Activated CD4-positive, alpha-beta memory T cell treated with anti-CD3 and anti-CD28 coated beads for 36 hours (primary cell): ENCODE results near the gene WDR27. TPM values are rescaled to one million over a fixed set of nuclear protein-coding genes. Genes with fewer than 3 reads are reported as not detected.

Source experiments
- CTCF ChIA-PET: fragments of 350-600 bp; sonication (Branson Sonifier 250); formaldehyde crosslinking; loops from one replicate; lab custom pipeline; 2021; ENCODE audit warnings: antibody characterized with exemption, inconsistent platforms; lab: Charles Lee
- POLR2A ChIA-PET: fragments of 350-600 bp; sonication (Branson Sonifier 250); formaldehyde crosslinking; loops from one replicate; lab custom pipeline; 2021; ENCODE audit warnings: antibody characterized with exemption; lab: Charles Lee
- DNase-seq: peaks from one replicate; pipeline ENCODE4 v3.0.0-alpha.2; 2020
- H3K27ac Mint-ChIP-seq: one replicate; pipeline ENCODE4 v1.8.0; 2021; ENCODE audit warnings: mixed read lengths
- H3K27me3 Mint-ChIP-seq: one replicate; pipeline ENCODE4 v1.8.0; 2021; ENCODE audit warnings: mixed read lengths
- H3K36me3 Mint-ChIP-seq: one replicate; pipeline ENCODE4 v1.8.0; 2021; ENCODE audit warnings: mixed read lengths
- H3K4me1 Mint-ChIP-seq: one replicate; pipeline ENCODE4 v1.8.0; 2021; ENCODE audit warnings: low read depth, mixed read lengths
- H3K4me3 Mint-ChIP-seq: one replicate; pipeline ENCODE4 v1.8.0; 2021; ENCODE audit warnings: mild to moderate bottlenecking, mixed read lengths
- H3K9me3 Mint-ChIP-seq: one replicate; pipeline ENCODE4 v1.8.0; 2021; ENCODE audit warnings: mixed read lengths
- intact Hi-C: fragments of 100-400 bp; cut with micrococcal nuclease; formaldehyde crosslinking; loops from one replicate; pipeline ENCODE4 v1.15.1; 2023
- total RNA-seq, 2 experiments: library from RNA; stranded (reverse); gene quantifications; one replicate each; pipeline ENCODE4 v1.2.3, GENCODE V29; 2021

WDR27 gene
- total RNA-seq, 2 experiments from 2014 or later = 39.7 to 41.6 TPM

DNA sequence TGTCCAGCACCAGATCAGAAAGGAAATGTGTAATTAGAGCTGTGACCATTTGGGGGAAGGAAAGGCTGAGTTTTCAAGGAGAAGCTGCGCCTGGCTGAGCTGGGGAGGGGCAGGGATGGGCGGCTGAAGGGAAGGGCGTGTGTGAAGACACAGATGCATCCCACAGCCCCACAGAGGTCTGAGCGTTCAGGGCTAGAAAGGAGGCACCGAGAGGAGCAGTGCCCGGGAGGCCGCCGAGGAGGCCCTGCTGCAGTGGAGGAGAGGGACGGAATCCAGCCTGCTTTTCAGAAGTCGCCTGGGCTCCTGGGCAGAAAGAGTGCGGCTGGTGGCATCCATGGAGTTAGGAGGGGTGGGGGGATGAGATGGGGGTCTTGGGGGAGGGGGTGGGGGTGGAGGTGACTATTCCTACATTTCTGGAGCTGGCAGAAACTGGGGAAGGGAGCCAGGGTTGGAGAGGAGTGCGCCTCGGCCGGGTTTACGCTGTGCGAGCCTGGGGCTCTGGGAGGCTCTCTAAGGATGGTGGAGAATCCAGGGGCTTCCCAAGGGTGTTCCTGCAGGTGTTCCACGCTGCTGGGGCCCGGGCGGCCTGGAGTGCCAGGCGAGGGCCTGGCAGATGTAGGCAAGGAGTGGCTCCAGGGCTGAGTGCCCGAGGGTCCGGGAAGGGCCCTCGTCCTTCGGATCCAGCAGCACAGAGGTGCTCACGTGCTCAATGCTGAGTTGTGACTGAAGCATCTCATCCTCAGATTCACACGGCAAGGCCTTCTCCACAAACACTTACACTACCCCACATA is 41.8 kb downstream of the WDR27 start:
- Mint-ChIP-seq H3K4me1 (peaks cover 3% of the 10 kb centered on the region), H3K36me3 (peaks cover 34% of the 10 kb centered on the region), H3K27me3 (no peaks in the 10 kb centered on the region), H3K4me3 (no peak overlapping the region), H3K27ac (no peak overlapping the region), H3K9me3 (no peaks in the 10 kb centered on the region)
- intact Hi-C loops = no loop called here
- no peak for DNase-seq
- POLR2A ChIA-PET = no interaction called here
- CTCF ChIA-PET = no interaction called here

DNA sequence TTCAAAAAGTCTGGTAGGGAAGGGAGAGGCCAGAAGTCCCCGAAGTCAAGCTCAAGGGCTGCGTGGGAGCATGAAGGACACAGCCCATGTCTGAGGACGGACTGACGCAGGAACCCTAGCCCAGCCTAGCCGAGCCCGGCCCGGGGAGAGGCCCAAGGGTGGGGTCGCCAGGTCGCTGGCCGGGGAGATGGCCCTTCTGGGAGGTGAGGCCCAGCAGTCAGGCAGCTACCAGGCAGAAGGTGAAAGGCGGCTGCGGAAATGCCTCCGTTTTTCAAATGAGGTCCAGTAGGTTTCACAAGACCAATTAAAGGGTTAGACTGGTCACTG is 44.6 kb downstream of the WDR27 start:
- no peak overlapping the region for H3K27ac Mint-ChIP-seq
- H3K4me3 Mint-ChIP-seq = no peak overlapping the region

DNA sequence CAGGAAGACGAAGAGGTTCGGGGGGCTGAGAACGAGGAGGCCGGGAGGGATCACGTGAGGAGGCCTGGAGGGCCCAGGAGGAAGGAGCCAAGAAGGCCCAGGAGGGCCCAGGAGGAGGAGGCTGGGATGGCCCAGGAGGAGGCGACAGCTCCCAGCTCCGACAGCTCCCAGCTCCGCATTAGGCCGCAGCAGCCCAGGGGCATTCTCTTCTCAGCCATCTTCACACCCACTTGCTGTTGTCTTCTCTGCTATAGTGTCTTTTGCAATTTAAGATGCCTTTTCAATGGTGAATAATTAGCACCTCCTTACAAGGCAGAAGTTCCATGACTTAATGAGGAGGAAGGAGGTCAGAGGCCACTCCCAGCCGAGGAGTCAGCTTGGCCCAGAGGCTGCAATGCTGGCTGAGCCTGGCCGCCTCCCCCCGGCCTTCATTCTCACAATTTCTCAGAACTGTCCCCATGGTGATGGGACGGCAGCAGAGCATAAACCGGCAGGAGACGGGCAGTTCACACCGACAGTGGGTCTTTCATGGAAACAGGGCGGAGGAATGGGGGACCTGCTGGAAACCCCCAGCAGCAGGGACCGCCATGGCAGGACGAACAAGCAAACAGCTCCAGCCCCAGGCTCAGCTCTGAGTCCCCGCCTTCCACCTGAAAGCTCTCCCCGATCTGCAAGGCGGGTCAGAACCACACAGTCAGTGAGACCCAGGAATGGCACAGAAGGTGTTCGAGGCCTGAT is 45.1 kb downstream of the WDR27 start:
- no peak for DNase-seq
- no peaks in the 10 kb centered on the region for H3K27me3 Mint-ChIP-seq
- H3K4me1 Mint-ChIP-seq = peaks cover 3% of the 10 kb centered on the region
- ChIA-PET CTCF (no interaction called here), POLR2A (interaction anchor here (0.6 kb wide), 1 partner anchor 123 kb away, joined by 3 read pairs; no protein-coding TSS in a partner anchor)
- peaks cover 20% of the 10 kb centered on the region for H3K36me3 Mint-ChIP-seq
- no peaks in the 10 kb centered on the region for H3K9me3 Mint-ChIP-seq
- no peak overlapping the region for H3K4me3 Mint-ChIP-seq
- intact Hi-C loops = no loop called here
- H3K27ac Mint-ChIP-seq = no peak overlapping the region

More for the DNA sequence above, 44.6 kb downstream of the WDR27 start:
- DNase-seq = no peak
- H3K27me3 Mint-ChIP-seq = no peaks in the 10 kb centered on the region
- H3K36me3 Mint-ChIP-seq = peaks cover 24% of the 10 kb centered on the region
- no peaks in the 10 kb centered on the region for H3K9me3 Mint-ChIP-seq
- ChIA-PET POLR2A (no interaction called here), CTCF (no interaction called here)
- peaks cover 3% of the 10 kb centered on the region for H3K4me1 Mint-ChIP-seq
- intact Hi-C loops = no loop called here

DNA sequence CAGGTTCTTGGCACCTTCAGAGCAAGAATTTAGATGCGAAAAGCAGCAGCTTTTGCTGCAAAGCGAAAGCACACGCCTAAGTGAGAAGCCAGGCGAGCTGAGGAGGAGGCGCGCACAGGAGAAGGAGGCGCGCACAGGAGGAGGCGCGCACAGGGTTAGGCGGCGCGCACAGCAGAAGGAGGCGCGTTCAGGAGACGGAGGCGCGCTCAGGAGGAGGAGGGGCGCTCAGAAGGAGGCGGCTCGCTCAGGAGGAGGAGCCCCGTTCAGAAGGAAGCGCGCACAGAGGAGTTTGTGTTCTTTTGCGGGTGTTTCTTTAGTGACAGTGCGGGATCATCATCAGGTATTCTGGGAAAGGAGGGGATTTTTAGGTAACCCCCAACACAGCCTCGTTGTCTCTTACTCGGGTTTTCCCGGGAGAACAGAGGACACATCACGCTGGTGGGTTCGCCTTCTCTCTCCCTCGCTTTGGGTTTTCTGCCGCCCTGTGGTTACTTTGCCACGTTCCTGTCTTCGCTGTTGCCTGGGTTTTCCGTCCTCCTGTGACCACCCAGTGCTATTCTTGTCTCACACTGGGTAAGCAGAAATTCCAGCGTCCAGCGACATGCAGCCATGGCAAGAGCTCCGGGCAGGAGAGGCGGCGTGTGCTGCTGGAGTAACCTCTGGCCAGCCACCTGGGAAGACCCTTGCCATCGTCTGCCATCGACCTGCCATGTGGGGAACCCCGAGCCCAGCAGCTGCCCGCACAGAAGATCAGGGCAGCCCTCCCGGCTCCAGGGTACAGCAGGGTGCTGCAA is 47.0 kb downstream of the WDR27 start:
- DNase-seq = peak; percentile 77
- Mint-ChIP-seq H3K4me3 (peak overlapping the region; percentile 77), H3K9me3 (no peaks in the 10 kb centered on the region), H3K36me3 (peaks cover 20% of the 10 kb centered on the region), H3K27ac (no peak overlapping the region), H3K27me3 (no peaks in the 10 kb centered on the region), H3K4me1 (peaks cover 3% of the 10 kb centered on the region)
- POLR2A ChIA-PET = no interaction called here
- intact Hi-C loops = loop anchor here (1.0 kb wide), 1 partner anchor 48 kb away; the partner anchor contains the start of genes C6orf120 and WDR27
- CTCF ChIA-PET = interaction anchor here (0.5 kb wide), 1 partner anchor 991 kb away, joined by 6 read pairs; no protein-coding TSS in a partner anchor

DNA sequence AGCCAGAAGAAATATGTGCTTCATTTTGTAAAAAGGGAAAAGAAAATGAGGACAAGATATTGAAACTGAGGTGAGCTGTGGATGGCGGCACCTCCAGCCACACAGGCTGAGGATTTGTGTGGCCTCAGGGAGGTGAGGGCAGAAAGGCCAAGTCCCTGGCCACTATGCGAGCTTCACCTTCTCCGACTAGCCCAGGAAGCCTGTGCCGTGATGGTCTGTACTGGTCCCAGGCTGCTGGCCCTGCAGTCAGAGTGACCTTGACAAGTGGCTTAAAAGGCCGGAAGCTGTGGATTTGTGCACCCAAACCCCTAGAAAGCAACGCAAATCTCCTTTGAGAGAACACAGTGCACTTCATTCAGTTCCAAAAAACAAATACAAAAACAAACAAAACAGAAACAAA is 48.1 kb downstream of the WDR27 start:
- H3K27me3 Mint-ChIP-seq = no peaks in the 10 kb centered on the region
- ChIA-PET CTCF (no interaction called here), POLR2A (no interaction called here)
- H3K27ac Mint-ChIP-seq = no peak overlapping the region
- H3K9me3 Mint-ChIP-seq = no peaks in the 10 kb centered on the region
- peaks cover 3% of the 10 kb centered on the region for H3K4me1 Mint-ChIP-seq
- H3K36me3 Mint-ChIP-seq = peaks cover 12% of the 10 kb centered on the region
- DNase-seq = no peak
- H3K4me3 Mint-ChIP-seq = no peak overlapping the region
- intact Hi-C loops = loop anchor here (1.0 kb wide), 1 partner anchor 49 kb away; the partner anchor contains the start of genes C6orf120 and WDR27

DNA sequence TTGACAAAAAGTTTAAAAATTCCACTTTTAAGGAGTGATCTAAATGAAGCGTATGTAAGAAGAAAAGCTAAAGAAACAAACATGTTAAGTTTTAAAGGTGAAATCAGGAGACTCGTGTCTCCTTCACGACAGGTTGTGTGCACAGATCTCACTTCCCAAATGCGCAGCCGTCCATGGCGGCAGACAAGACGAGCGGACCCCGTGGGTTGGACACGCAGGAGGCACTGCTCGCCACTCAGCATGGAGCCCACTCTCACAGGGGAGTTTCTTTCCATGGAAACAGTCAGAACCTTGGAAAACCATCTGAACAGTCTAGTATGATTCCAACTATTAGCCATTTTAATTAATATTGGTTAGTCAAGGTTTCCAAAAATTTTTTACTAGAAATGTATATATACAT is 48.9 kb downstream of the WDR27 start:
- intact Hi-C loops = no loop called here
- H3K36me3 Mint-ChIP-seq = peaks cover 9% of the 10 kb centered on the region

DNA sequence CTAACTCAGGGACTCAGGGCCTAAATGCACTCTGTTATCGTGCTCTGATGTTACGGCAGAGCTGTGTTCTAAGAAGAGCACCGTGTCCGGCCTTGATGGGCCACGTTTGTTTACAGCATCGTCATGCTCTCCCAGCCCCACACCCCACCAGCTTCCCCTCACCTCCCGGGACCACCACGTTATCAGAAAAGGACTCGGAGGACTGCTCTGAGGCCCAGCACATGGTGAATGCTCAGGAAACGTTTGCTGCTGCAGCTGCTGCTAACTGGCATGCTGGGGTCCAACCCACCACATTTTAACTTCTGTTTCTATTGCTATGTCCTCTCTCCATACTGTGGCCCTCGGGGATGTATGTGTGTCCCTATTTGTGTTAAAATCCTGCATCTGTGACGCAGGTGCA is 50.3 kb downstream of the WDR27 start:
- Mint-ChIP-seq H3K27ac (no peak overlapping the region), H3K4me3 (no peak overlapping the region), H3K4me1 (peaks cover 3% of the 10 kb centered on the region), H3K27me3 (no peaks in the 10 kb centered on the region), H3K36me3 (peaks cover 5% of the 10 kb centered on the region), H3K9me3 (no peaks in the 10 kb centered on the region)
- intact Hi-C loops = no loop called here
- DNase-seq = no peak
- POLR2A ChIA-PET = no interaction called here
- CTCF ChIA-PET = no interaction called here

More for the DNA sequence above, 48.9 kb downstream of the WDR27 start:
- no peak for DNase-seq
- Mint-ChIP-seq H3K4me3 (no peak overlapping the region), H3K27ac (no peak overlapping the region), H3K27me3 (no peaks in the 10 kb centered on the region), H3K9me3 (no peaks in the 10 kb centered on the region), H3K4me1 (peaks cover 3% of the 10 kb centered on the region)
- CTCF ChIA-PET = no interaction called here
- POLR2A ChIA-PET = no interaction called here

DNA sequence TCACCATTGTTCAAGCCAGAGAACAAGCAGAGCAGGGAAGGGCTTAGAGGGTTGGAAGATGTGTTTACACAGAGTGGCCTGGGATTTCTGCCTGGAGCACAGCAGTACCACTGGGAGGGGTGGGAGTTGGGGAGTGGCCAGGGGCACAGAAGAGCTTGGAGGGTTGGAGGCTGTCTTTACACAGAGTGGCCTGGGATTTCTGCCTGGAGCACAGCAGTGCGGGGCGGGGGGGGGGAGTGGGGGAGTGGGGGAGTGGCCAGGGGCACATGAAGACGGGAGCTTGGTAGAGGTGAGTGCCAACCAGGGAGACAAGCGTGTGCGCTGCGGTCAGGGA is 50.9 kb downstream of the WDR27 start:
- ChIA-PET POLR2A (no interaction called here), CTCF (no interaction called here)
- peaks cover 4% of the 10 kb centered on the region for H3K36me3 Mint-ChIP-seq
- intact Hi-C loops = no loop called here
- peaks cover 3% of the 10 kb centered on the region for H3K4me1 Mint-ChIP-seq
- no peak overlapping the region for H3K4me3 Mint-ChIP-seq
- no peak overlapping the region for H3K27ac Mint-ChIP-seq
- no peaks in the 10 kb centered on the region for H3K27me3 Mint-ChIP-seq
- H3K9me3 Mint-ChIP-seq = no peaks in the 10 kb centered on the region
- DNase-seq = no peak

DNA sequence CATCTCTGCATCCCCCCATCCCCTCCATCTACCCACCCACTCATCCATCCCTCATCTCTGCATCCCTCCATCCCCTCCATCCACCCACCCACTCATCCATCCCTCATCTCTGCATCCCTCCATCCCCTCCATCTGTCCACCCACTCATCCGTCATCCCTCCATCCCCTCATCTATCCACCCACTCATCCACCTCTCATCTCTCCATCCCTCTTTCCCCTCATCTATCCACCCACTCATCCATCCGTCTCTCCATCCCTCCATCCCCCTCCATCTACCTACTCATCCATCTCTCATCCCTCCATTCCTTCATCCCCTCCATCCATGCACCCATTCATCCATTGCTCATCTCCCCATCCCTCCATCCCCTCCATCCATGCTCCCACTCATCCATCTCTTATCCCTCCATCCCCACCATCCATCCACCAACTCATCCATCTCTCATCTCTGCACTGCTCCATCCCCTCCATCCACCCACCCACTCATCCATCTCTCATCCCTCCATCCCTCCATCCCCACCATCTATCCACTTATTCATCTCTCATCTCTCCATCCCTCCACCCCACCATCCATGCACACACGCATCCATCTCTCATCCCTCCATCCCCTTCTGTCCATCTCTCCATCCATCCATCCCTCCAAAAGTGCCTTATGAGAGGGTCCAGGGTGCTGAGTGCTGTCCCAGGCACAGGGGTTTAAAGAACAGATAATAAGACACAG is 51.4 kb downstream of the WDR27 start:
- no peak for DNase-seq
- CTCF ChIA-PET = no interaction called here
- Mint-ChIP-seq H3K36me3 (peaks cover 4% of the 10 kb centered on the region), H3K4me3 (no peak overlapping the region), H3K4me1 (peaks cover 2% of the 10 kb centered on the region), H3K27ac (no peak overlapping the region), H3K27me3 (no peaks in the 10 kb centered on the region), H3K9me3 (no peaks in the 10 kb centered on the region)
- POLR2A ChIA-PET = no interaction called here
- intact Hi-C loops = no loop called here

DNA sequence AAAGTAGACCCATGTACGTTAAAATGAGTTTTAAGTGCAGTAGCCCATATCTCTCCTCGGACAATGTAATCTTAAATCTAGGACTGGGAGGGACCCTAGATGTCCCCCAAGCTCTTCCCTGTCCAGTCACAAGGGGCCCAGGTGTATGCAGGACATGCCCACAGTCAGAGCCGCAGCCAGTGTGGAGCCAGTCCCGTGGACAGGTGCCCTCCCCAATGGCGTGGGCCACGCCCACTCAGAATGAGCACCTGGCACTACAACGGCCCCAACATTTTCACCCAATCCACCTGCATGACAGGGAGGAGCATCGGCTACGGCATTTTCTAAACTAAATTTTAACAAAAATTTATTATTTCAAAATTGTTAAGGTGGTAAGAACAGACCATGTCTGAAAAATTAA is 53.2 kb downstream of the WDR27 start:
- CTCF ChIA-PET = no interaction called here
- Mint-ChIP-seq H3K4me3 (no peak overlapping the region), H3K27ac (no peak overlapping the region), H3K36me3 (no peaks in the 10 kb centered on the region), H3K27me3 (no peaks in the 10 kb centered on the region), H3K9me3 (no peaks in the 10 kb centered on the region), H3K4me1 (no peaks in the 10 kb centered on the region)
- DNase-seq = no peak
- intact Hi-C loops = no loop called here
- POLR2A ChIA-PET = no interaction called here

DNA sequence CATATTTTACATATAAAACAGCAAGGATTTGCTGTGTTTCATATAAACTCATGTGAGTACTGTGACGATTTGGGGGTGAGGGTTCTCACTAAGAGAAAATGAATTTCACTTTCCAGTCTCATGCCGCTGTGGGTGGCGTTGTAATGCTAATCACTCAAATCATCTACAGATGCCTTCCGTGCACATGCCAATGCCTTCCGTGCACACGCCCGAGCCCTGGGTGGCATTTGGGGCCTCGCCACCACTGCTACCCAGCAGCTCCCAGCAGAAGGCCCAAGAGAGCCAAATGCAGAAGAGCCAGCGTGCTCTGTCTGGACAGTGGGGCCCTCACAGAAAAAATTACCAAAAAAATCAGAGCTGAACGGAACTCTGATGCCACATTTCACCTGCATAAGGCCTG is 53.7 kb downstream of the WDR27 start:
- Mint-ChIP-seq H3K9me3 (no peaks in the 10 kb centered on the region), H3K27me3 (no peaks in the 10 kb centered on the region), H3K36me3 (no peaks in the 10 kb centered on the region), H3K27ac (no peak overlapping the region), H3K4me3 (no peak overlapping the region), H3K4me1 (no peaks in the 10 kb centered on the region)
- CTCF ChIA-PET = no interaction called here
- DNase-seq = no peak
- intact Hi-C loops = no loop called here
- POLR2A ChIA-PET = no interaction called here

DNA sequence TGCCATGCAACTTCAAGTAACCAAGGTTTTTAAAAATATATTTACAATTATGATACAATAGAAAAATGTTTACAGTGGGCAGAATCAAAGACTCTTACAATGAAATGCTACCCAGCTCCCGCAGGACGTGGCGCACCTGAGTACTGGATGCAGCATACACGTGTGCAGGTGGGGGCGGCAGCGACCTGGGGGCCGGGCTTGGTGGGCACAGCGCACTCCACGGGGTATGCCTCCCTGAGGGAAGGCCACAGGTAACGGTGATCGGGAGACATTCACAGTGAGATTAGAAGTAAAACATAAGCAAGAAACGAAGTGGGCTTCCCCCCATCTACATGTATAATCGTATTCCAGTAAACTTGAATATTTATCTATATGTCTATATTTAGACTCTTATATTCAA is 54.2 kb downstream of the WDR27 start:
- H3K27me3 Mint-ChIP-seq = no peaks in the 10 kb centered on the region
- CTCF ChIA-PET = no interaction called here
- H3K36me3 Mint-ChIP-seq = no peaks in the 10 kb centered on the region
- no peak overlapping the region for H3K27ac Mint-ChIP-seq
- no peaks in the 10 kb centered on the region for H3K4me1 Mint-ChIP-seq
- no peaks in the 10 kb centered on the region for H3K9me3 Mint-ChIP-seq
- H3K4me3 Mint-ChIP-seq = no peak overlapping the region
- POLR2A ChIA-PET = no interaction called here
- intact Hi-C loops = no loop called here
- no peak for DNase-seq
